CD4-positive, alpha-beta memory T cell (primary cell): Measurements from ENCODE around the gene FAM227B. TPM values are rescaled to one million over a fixed set of nuclear protein-coding genes. Genes with fewer than 3 reads are reported as not detected.

Experiments used
- CTCF ChIA-PET: fragments of 350-600 bp; sonication (Branson Sonifier 250); formaldehyde crosslinking; loops from one replicate; lab custom pipeline; 2021; ENCODE audit warnings: inconsistent platforms; ENCODE audit not compliant: partially characterized antibody; lab: Charles Lee
- POLR2A ChIA-PET: fragments of 350-600 bp; sonication (Branson Sonifier 250); formaldehyde crosslinking; loops from one replicate; lab custom pipeline; 2021; ENCODE audit not compliant: partially characterized antibody; lab: Charles Lee
- DNase-seq, 5 donors: peaks; one replicate each; pipeline versions ENCODE4 v3.0.0 to v3.0.0-alpha.2; 2020 to 2022; ENCODE audit warnings: mixed read lengths in 1 of 5
- H3K27ac ChIP-seq: one replicate; pipeline ENCODE4 v1.7.0; 2013; ENCODE audit warnings: low read depth, low read length
- H3K27me3 ChIP-seq: 2 replicates; pipeline ENCODE4 v1.7.0; 2013; ENCODE audit warnings: mild to moderate bottlenecking, low read length, moderate library complexity; ENCODE audit not compliant: insufficient read depth
- H3K36me3 ChIP-seq: 2 replicates; pipeline ENCODE4 v1.7.0; 2013; ENCODE audit warnings: mild to moderate bottlenecking, low read length, moderate library complexity; ENCODE audit not compliant: insufficient read depth
- H3K4me1 ChIP-seq: 2 replicates; pipeline ENCODE4 v1.7.0; 2013; ENCODE audit warnings: mild to moderate bottlenecking, low read length, moderate library complexity; ENCODE audit not compliant: insufficient read depth
- H3K4me3 ChIP-seq, 2 donors: one replicate each; pipeline ENCODE4 v1.7.0; 2013; ENCODE audit warnings: low read length in 2 of 2, mild to moderate bottlenecking in 1 of 2
- H3K9me3 ChIP-seq, 2 donors: one replicate each; pipeline ENCODE4 v1.7.0; 2013; ENCODE audit warnings: low read length in 2 of 2, control low read depth in 1 of 2; ENCODE audit not compliant: control insufficient read depth in 1 of 2
- H3K27ac Mint-ChIP-seq, 7 donors: one replicate each; pipeline ENCODE4 v1.8.0; 2020 to 2021; ENCODE audit warnings: mixed read lengths in 7 of 7, mild to moderate bottlenecking in 6 of 7, inconsistent platforms in 3 of 7, moderate library complexity in 3 of 7
- H3K27me3 Mint-ChIP-seq, 2 donors: one replicate each; pipeline ENCODE4 v1.8.0; 2020 to 2021; ENCODE audit warnings: mixed read lengths in 2 of 2
- H3K36me3 Mint-ChIP-seq, 2 donors: one replicate each; pipeline ENCODE4 v1.8.0; 2020 to 2021; ENCODE audit warnings: mixed read lengths in 2 of 2, inconsistent platforms in 1 of 2, mild to moderate bottlenecking in 1 of 2
- H3K4me1 Mint-ChIP-seq, 4 donors: one replicate each; pipeline ENCODE4 v1.8.0; 2020 to 2021; ENCODE audit warnings: mixed read lengths in 4 of 4, mild to moderate bottlenecking in 1 of 4
- H3K4me3 Mint-ChIP-seq, 8 donors: one replicate each; pipeline ENCODE4 v1.8.0; 2020 to 2021; ENCODE audit warnings: mixed read lengths in 8 of 8, mild to moderate bottlenecking in 7 of 8, moderate library complexity in 6 of 8, inconsistent platforms in 3 of 8
- H3K9me3 Mint-ChIP-seq, 8 donors: one replicate each; pipeline ENCODE4 v1.8.0; 2020 to 2021; ENCODE audit warnings: mixed read lengths in 8 of 8, mild to moderate bottlenecking in 5 of 8, inconsistent platforms in 3 of 8, moderate library complexity in 1 of 8
- intact Hi-C: fragments of 100-400 bp; cut with micrococcal nuclease; formaldehyde crosslinking; loops from one replicate; pipeline ENCODE4 v1.15.1; 2023
- polyA plus RNA-seq, 2 donors: library from polyadenylated mRNA; unstranded; fragments of 300-500 nt; fragmentation: Illumina TruSeq; gene quantifications; one replicate each; pipeline ENCODE4 v1.2.3, GENCODE V29; 2021
- total RNA-seq, 2 experiments: library from RNA; stranded (reverse); gene quantifications; one replicate each; pipeline ENCODE4 v1.2.3, GENCODE V29; 2021

FAM227B gene
- total and polyA plus RNA-seq, 4 experiments from 2014 or later, result 11.5 to 18.4 (median 13.2) TPM

- H3K27ac Mint-ChIP-seq, result no peak overlapping the region
- Histone ChIP-seq H3K9me3 (no peaks in the 10 kb centered on the region), H3K36me3 (no peaks in the 10 kb centered on the region), H3K4me1 (peaks cover 4% of the 10 kb centered on the region), H3K4me3 (no peak overlapping the region), H3K27me3 (no peaks in the 10 kb centered on the region), H3K27ac (no peak overlapping the region)
- H3K4me1 Mint-ChIP-seq, result peaks cover 6 to 16% (median 9%) of the 10 kb centered on the region in 4 donors
- H3K36me3 Mint-ChIP-seq, result peaks cover 14 to 31% of the 10 kb centered on the region in 2 donors
- ChIA-PET POLR2A (no interaction called here), CTCF (no interaction called here)
- intact Hi-C loops, result loop anchor here (10.0 kb wide), 1 partner anchor 1137 kb away; the partner anchor contains the start of gene SPPL2A
- H3K4me3 Mint-ChIP-seq, result no peak overlapping the region
- peaks cover 0 to 7% (median 3%) of the 10 kb centered on the region in 8 donors for H3K9me3 Mint-ChIP-seq
- DNase-seq, result no peak
- H3K27me3 Mint-ChIP-seq, result no peaks in the 10 kb centered on the region
These were observed 6.8 kb upstream of the FAM227B start for GRCh38 chr15:49627407-49627877.

- H3K4me3 ChIP-seq, result no peak overlapping the region
- no peaks in the 10 kb centered on the region for H3K27me3 ChIP-seq
- Mint-ChIP-seq H3K4me1 (peaks cover 17 to 32% (median 24%) of the 10 kb centered on the region in 4 donors), H3K27me3 (no peaks in the 10 kb centered on the region), H3K4me3 (no peak overlapping the region), H3K36me3 (peaks cover 20 to 31% of the 10 kb centered on the region in 2 donors), H3K27ac (no peak overlapping the region), H3K9me3 (peaks cover 0 to 7% (median 3%) of the 10 kb centered on the region in 8 donors)
- DNase-seq, result no peak
- ChIA-PET POLR2A (no interaction called here), CTCF (no interaction called here)
- H3K27ac ChIP-seq, result no peak overlapping the region
- H3K9me3 ChIP-seq, result no peaks in the 10 kb centered on the region
- H3K36me3 ChIP-seq, result no peaks in the 10 kb centered on the region
- peaks cover 14% of the 10 kb centered on the region for H3K4me1 ChIP-seq
- intact Hi-C loops, result loop anchor here (10.0 kb wide), 1 partner anchor 1139 kb away; the partner anchor contains the start of gene SPPL2A
These were observed 4.9 kb upstream of the FAM227B start for GRCh38 chr15:49625460-49626036.

GRCh38 chr15:49624056-49624455 lies 3.4 kb upstream of the FAM227B start:
- no peak overlapping the region for H3K27ac Mint-ChIP-seq
- no peaks in the 10 kb centered on the region for H3K27me3 ChIP-seq
- peaks cover 20 to 23% of the 10 kb centered on the region in 2 donors for H3K36me3 Mint-ChIP-seq
- DNase-seq, result no peak
- ChIA-PET POLR2A (no interaction called here), CTCF (no interaction called here)
- H3K27ac ChIP-seq, result no peak overlapping the region
- H3K4me3 ChIP-seq, result no peak overlapping the region
- H3K9me3 Mint-ChIP-seq, result peaks cover 0 to 7% (median 3%) of the 10 kb centered on the region in 8 donors
- H3K27me3 Mint-ChIP-seq, result no peaks in the 10 kb centered on the region
- peaks cover 25 to 47% (median 35%) of the 10 kb centered on the region in 4 donors for H3K4me1 Mint-ChIP-seq
- intact Hi-C loops, result loop anchor here (5.0 to 10.0 kb wide), 2 partner anchors 1141 to 1283 kb away; partner anchors contain the start of genes AP4E1 and SPPL2A
- H3K9me3 ChIP-seq, result no peaks in the 10 kb centered on the region
- H3K36me3 ChIP-seq, result no peaks in the 10 kb centered on the region
- H3K4me1 ChIP-seq, result peaks cover 22% of the 10 kb centered on the region
- H3K4me3 Mint-ChIP-seq, result no peak overlapping the region

GRCh38 chr15:49622561-49622960 lies 1.9 kb upstream of the FAM227B start:
- no peak for DNase-seq
- intact Hi-C loops, result loop anchor here (5.0 to 10.0 kb wide), 2 partner anchors 1142 to 1285 kb away; partner anchors contain the start of genes AP4E1 and SPPL2A
- Mint-ChIP-seq H3K4me1 (peaks cover 25 to 51% (median 37%) of the 10 kb centered on the region in 4 donors), H3K27me3 (no peaks in the 10 kb centered on the region), H3K36me3 (peaks cover 17 to 25% of the 10 kb centered on the region in 2 donors), H3K9me3 (peaks cover 0 to 7% (median 3%) of the 10 kb centered on the region in 8 donors), H3K4me3 (peak overlapping the region in 3 of 8 donors; percentile 13 to 43 (median 15)), H3K27ac (peak overlapping the region in 1 of 7 donors; percentile 42)
- Histone ChIP-seq H3K36me3 (no peaks in the 10 kb centered on the region), H3K27ac (no peak overlapping the region), H3K4me3 (no peak overlapping the region), H3K9me3 (no peaks in the 10 kb centered on the region), H3K4me1 (peaks cover 22% of the 10 kb centered on the region), H3K27me3 (no peaks in the 10 kb centered on the region)
- CTCF ChIA-PET, result no interaction called here
- POLR2A ChIA-PET, result no interaction called here

- Mint-ChIP-seq H3K27ac (peak overlapping the region in 4 of 7 donors; percentile 29 to 99 (median 99)), H3K36me3 (peaks cover 19 to 25% of the 10 kb centered on the region in 2 donors), H3K27me3 (no peaks in the 10 kb centered on the region), H3K4me3 (peak overlapping the region; percentile 95 to 99 (median 98)), H3K9me3 (peaks cover 0 to 7% (median 3%) of the 10 kb centered on the region in 8 donors), H3K4me1 (peaks cover 25 to 51% (median 37%) of the 10 kb centered on the region in 4 donors)
- Histone ChIP-seq H3K27ac (no peak overlapping the region), H3K36me3 (no peaks in the 10 kb centered on the region), H3K27me3 (no peaks in the 10 kb centered on the region), H3K9me3 (no peaks in the 10 kb centered on the region), H3K4me1 (peaks cover 22% of the 10 kb centered on the region), H3K4me3 (peak overlapping the region in 1 of 2 donors; percentile 80)
- DNase-seq, result no peak
- CTCF ChIA-PET, result no interaction called here
- POLR2A ChIA-PET, result interaction anchor here (1.5 to 3.1 kb wide), 3 partner anchors 20 to 732 kb away, joined by 3 to 23 read pairs (median 10); partner anchors contain the start of genes GABPB1 and SECISBP2L
- intact Hi-C loops, result loop anchor here (2.0 to 10.0 kb wide), 5 partner anchors 575 to 1285 kb away; partner anchors contain the start of genes AP4E1, CEP152, SECISBP2L and SPPL2A
These were observed 1.3 kb upstream of the FAM227B start for GRCh38 chr15:49621887-49622286.

GRCh38 chr15:49621401-49621811 lies 788 bp upstream of the FAM227B start:
- POLR2A ChIA-PET, result interaction anchor here (0.6 to 3.1 kb wide), 11 partner anchors 8 to 1289 kb away, joined by 3 to 25 read pairs (median 6); partner anchors contain the start of genes CEP152, COPS2, EID1 and GABPB1
- Histone ChIP-seq H3K27ac (peak overlapping the region; percentile 71), H3K4me3 (peak overlapping the region; percentile 63 to 80), H3K4me1 (peaks cover 22% of the 10 kb centered on the region), H3K27me3 (no peaks in the 10 kb centered on the region), H3K36me3 (no peaks in the 10 kb centered on the region), H3K9me3 (no peaks in the 10 kb centered on the region)
- intact Hi-C loops, result loop anchor here (2.0 to 10.0 kb wide), 5 partner anchors 575 to 1286 kb away; partner anchors contain the start of genes AP4E1, CEP152, SECISBP2L and SPPL2A
- Mint-ChIP-seq H3K36me3 (peaks cover 22 to 23% of the 10 kb centered on the region in 2 donors), H3K4me1 (peaks cover 25 to 51% (median 37%) of the 10 kb centered on the region in 4 donors), H3K27ac (peak overlapping the region; percentile 98 to 99 (median 99)), H3K9me3 (peaks cover 0 to 7% (median 3%) of the 10 kb centered on the region in 8 donors), H3K4me3 (peak overlapping the region; percentile 95 to 99 (median 98)), H3K27me3 (no peaks in the 10 kb centered on the region)
- CTCF ChIA-PET, result interaction anchor here (0.7 kb wide), 1 partner anchor 7 kb away, joined by 3 read pairs; no protein-coding TSS in a partner anchor
- DNase-seq, result peak in 1 of 5 donors; percentile 9
